HG02763 (cell line): Measurements from ENCODE around the gene IGDCC3.

Experiments
- ATAC-seq: cut with Tn5 transposase; IDR thresholded peaks from one replicate; pipeline ENCODE4 v1.9.1; 2021; ENCODE audit warnings: mild to moderate bottlenecking, moderate library complexity; ENCODE audit not compliant: unreplicated experiment

IGDCC3 gene

GRCh38 chr15:65302061-65302460 is 75.7 kb downstream of the IGDCC3 start:
- no peak for ATAC-seq

GRCh38 chr15:65300924-65301441 is 76.8 kb downstream of the IGDCC3 start:
- no peak for ATAC-seq

GRCh38 chr15:65298731-65299130 is 79.1 kb downstream of the IGDCC3 start:
- no peak for ATAC-seq

GRCh38 chr15:65292938-65293518 is 84.8 kb downstream of the IGDCC3 start:
- ATAC-seq = no peak

GRCh38 chr15:65290228-65290627 is 87.6 kb downstream of the IGDCC3 start:
- ATAC-seq = no peak

GRCh38 chr15:65289261-65289854 is 88.4 kb downstream of the IGDCC3 start:
- no peak for ATAC-seq

- ATAC-seq = no peak
These were observed 90.3 kb downstream of the IGDCC3 start for GRCh38 chr15:65287520-65287855.

- peak; percentile 94 for ATAC-seq
These were observed 90.9 kb downstream of the IGDCC3 start, which contains the start of gene PARP16 for GRCh38 chr15:65286704-65287519. Gene PARP16 (minus strand): TSS chr15:65286883. CDS start chr15:65286426, 457 bp downstream.

- peak; percentile 27 for ATAC-seq
These were observed 91.6 kb downstream of the IGDCC3 start for GRCh38 chr15:65286069-65286703.

- no peak for ATAC-seq
These were observed 92.3 kb downstream of the IGDCC3 start for GRCh38 chr15:65285291-65286068.

- no peak for ATAC-seq
These were observed 99.3 kb downstream of the IGDCC3 start for GRCh38 chr15:65278480-65278879.
